HFFc6 (cell line): ENCODE results near the gene UST. TPM values are rescaled to one million over a fixed set of nuclear protein-coding genes. Genes with fewer than 3 reads are reported as not detected.

Experiments used
- DNase-seq: peaks from one replicate; pipeline ENCODE4 v3.0.0-alpha.2; 2018
- H3K27ac Mint-ChIP-seq: 2 replicates; pipeline ENCODE4 v1.8.0; 2020; ENCODE audit warnings: mild to moderate bottlenecking, mixed read lengths
- H3K27me3 Mint-ChIP-seq: 2 replicates; pipeline ENCODE4 v1.8.0; 2021; ENCODE audit warnings: mild to moderate bottlenecking, moderate library complexity, mixed read lengths; ENCODE audit not compliant: insufficient read depth
- H3K36me3 Mint-ChIP-seq: 2 replicates; pipeline ENCODE4 v1.8.0; 2021; ENCODE audit warnings: low read depth, mixed read lengths
- H3K4me1 Mint-ChIP-seq: 2 replicates; pipeline ENCODE4 v1.8.0; 2020; ENCODE audit warnings: low read depth, mixed read lengths
- H3K4me3 Mint-ChIP-seq: 2 replicates; pipeline ENCODE4 v1.8.0; 2020; ENCODE audit warnings: mild to moderate bottlenecking, moderate library complexity, mixed read lengths
- H3K9me3 Mint-ChIP-seq: 2 replicates; pipeline ENCODE4 v1.8.0; 2020; ENCODE audit warnings: mild to moderate bottlenecking, mixed read lengths
- long read RNA-seq: library from polyadenylated mRNA; unstranded; transcript quantifications from one replicate; pipeline ENCODE4 v2.0.0, GENCODE V29; 2019
- total RNA-seq, 6 experiments: library from RNA; stranded (reverse); fragmentation: NEBNext Ultra II Directional; extraction: Animal tissue kit (Norgen Biotek cat#: 25700); gene quantifications; 2 replicates in 1 of 6; 3 replicates in 5 of 6; pipeline ENCODE4 v1.2.3, GENCODE V29; 2021
- TF ChIP-seq, protein P1 (sequence below): fragments of 200-600 bp; sonication (generic); IDR thresholded peaks from 2 replicates; pipeline ENCODE4 v1.5.0; 2021; ENCODE audit warnings: antibody characterized with exemption, mild to moderate bottlenecking

Gene UST, protein sequence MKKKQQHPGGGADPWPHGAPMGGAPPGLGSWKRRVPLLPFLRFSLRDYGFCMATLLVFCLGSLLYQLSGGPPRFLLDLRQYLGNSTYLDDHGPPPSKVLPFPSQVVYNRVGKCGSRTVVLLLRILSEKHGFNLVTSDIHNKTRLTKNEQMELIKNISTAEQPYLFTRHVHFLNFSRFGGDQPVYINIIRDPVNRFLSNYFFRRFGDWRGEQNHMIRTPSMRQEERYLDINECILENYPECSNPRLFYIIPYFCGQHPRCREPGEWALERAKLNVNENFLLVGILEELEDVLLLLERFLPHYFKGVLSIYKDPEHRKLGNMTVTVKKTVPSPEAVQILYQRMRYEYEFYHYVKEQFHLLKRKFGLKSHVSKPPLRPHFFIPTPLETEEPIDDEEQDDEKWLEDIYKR
- total RNA-seq, result 10 to 100 TPM; 12.9 to 17.3 (median 16.7) TPM
- long read RNA-seq, full-length matches to known transcripts, result 1 of 8 reads
- long read RNA-seq, partial matches to known transcripts, result 0 of 8 reads
- long read RNA-seq, other reads (novel, unspliced or antisense), result 7 of 8 reads

DNA sequence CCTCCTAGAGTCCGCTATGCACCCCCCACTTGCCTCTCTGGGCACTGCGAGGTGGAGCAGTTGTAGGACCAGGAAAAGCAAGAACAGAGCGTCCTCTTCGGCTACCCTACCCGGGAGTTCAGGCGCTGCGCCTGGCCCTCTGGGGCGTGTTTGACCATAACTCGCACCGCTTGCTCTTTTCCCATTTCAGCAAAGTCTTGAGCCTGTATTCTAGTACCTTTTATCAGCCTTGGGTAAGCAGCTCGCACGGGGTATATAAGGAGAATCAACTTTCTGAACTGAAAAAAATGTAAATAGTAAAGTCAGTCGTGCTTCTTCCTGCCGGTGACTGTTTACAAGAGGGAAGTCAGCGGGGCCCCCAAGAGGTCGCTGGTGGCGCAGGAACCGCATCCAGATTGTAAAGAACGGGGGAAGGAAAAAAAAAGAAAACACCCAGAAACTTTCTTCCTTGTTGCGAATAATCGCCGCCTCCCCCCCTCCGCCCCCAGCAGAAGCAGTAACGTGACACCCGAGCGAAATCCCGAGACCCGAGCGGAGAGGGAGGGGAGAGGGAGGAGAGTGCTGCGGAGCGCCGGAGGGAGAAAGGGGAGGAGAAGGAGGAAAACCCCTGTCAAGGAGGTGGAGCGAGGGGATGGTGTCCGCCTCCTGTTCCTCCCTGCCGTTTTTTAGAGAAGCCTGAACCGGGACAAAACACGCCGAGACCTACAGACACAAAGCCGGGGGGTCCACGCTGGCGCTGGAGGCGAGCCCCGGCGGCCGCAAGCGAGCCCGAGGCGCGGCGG is at the start of gene UST:
Gene UST, plus strand, starts transcription at position 668 of the 782 bp plus-strand sequence. CDS start 401 bp downstream, outside the sequence.
- Mint-ChIP-seq H3K4me3 (peak within 1 kb of the TSS; percentile 90), H3K27ac (peak within 1 kb of the TSS; percentile 85), H3K27me3 (no peaks in the 10 kb centered on the region), H3K9me3 (no peaks in the 10 kb centered on the region), H3K36me3 (no peaks in the 10 kb centered on the region), H3K4me1 (peaks cover 42% of the 10 kb centered on the region)
- TF ChIP-seq, protein P1, sequence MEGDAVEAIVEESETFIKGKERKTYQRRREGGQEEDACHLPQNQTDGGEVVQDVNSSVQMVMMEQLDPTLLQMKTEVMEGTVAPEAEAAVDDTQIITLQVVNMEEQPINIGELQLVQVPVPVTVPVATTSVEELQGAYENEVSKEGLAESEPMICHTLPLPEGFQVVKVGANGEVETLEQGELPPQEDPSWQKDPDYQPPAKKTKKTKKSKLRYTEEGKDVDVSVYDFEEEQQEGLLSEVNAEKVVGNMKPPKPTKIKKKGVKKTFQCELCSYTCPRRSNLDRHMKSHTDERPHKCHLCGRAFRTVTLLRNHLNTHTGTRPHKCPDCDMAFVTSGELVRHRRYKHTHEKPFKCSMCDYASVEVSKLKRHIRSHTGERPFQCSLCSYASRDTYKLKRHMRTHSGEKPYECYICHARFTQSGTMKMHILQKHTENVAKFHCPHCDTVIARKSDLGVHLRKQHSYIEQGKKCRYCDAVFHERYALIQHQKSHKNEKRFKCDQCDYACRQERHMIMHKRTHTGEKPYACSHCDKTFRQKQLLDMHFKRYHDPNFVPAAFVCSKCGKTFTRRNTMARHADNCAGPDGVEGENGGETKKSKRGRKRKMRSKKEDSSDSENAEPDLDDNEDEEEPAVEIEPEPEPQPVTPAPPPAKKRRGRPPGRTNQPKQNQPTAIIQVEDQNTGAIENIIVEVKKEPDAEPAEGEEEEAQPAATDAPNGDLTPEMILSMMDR, result peak; percentile 70
- peak; percentile 93 for DNase-seq

DNA sequence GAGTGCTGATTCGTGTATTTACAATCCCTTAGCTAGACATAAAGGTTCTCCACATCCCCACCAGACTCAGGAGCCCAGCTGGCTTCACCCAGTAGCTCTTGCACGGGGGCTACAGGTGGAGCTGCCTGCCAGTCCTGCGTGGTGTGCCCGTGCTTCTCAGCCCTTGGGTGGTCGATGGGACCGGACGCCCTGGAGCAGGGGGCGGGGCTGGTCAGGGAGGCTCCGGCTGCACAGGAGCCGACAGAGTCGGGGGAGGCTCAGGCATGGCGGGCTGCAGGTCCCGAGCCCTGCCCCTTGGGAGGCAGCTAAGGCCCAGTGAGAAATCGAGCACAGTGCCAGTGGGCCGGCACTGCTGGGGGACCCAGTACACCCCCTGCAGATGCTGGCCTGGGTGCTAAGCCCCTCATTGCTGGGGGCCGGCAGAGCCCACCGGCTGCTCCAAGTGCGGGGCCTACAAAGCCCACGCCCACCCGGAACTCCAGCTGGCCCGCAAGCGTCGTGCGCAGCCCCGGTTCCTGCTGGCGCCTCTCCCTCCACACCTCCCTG is 48.9 kb upstream of the UST start:
- DNase-seq, result no peak
- H3K27ac Mint-ChIP-seq, result no peak overlapping the region
- peaks cover 9% of the 10 kb centered on the region for H3K36me3 Mint-ChIP-seq
- H3K27me3 Mint-ChIP-seq, result peaks cover 1% of the 10 kb centered on the region; the same call in 1 of the 2 replicates
- H3K9me3 Mint-ChIP-seq, result peaks cover 4% of the 10 kb centered on the region
- TF ChIP-seq, protein P1, result no peak
- H3K4me1 Mint-ChIP-seq, result peaks cover 23% of the 10 kb centered on the region
- no peak overlapping the region for H3K4me3 Mint-ChIP-seq

DNA sequence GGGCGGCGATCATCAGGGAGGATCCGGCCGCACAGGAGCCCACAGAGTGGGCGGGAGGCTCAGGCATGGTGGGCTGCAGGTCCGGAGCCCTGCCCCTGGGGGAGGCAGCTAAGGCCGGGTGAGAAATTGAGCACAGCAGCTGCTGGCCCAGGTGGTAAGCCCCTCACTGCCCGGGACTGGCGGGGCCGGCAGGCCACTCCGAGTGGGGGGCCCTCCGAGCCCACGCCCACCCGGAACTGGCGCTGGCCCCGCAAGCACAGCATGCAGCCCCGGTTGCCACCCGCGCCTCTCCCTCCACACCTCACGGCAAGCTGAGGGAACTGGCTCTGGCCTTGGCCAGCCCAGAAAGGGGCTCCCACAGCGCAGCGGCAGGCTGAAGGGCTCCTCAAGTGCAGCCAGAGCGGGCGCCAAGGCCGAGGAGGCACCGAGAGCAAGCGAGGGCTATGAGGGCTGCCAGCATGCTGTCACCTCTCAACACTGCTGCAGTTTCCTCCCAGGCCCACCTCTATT is 48.1 kb upstream of the UST start:
- no peak overlapping the region for H3K27ac Mint-ChIP-seq

DNA sequence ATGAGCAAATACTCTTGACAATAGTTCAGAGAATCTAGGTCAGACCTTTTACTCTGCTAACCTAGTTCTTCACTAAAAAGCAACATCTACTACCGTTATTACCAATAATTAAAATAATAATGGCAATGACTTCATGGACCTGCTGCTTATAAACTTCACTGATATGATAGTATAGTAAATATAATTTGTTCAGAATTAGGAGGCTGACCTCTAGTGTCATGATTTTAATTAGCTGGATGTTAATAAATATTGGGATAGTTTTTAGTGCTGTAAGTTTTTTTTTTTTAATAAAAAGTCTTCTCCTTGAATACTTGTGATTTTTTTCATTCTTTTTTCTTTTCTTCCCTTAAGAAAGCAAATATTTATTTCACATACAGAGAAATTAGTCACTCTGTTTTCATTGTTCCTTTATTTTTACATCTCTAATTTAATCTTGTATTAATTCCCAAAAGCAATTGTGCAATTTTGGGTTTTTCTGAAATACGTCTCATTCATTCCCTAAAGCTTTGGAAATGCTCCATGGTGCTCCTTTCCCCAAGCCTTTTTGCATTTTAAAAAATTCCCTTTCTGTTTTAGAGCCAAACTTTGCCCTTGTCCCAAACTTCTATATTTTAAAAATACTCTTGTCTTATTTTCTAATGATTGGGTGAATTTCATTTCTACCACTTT is 46.6 kb upstream of the UST start:
- DNase-seq, result no peak
- peak overlapping the region; percentile 52 for H3K27ac Mint-ChIP-seq
- TF ChIP-seq, protein P1, result no peak; the same call in 1 of the 2 replicates
- H3K4me1 Mint-ChIP-seq, result peaks cover 23% of the 10 kb centered on the region
- peaks cover 1% of the 10 kb centered on the region; the same call in 1 of the 2 replicates for H3K27me3 Mint-ChIP-seq
- H3K36me3 Mint-ChIP-seq, result peaks cover 16% of the 10 kb centered on the region
- H3K9me3 Mint-ChIP-seq, result peaks cover 4% of the 10 kb centered on the region
- H3K4me3 Mint-ChIP-seq, result peak overlapping the region; percentile 81

More for the DNA sequence above, 48.1 kb upstream of the UST start:
- TF ChIP-seq, protein P1, result no peak
- DNase-seq, result no peak
- Mint-ChIP-seq H3K27me3 (peaks cover 1% of the 10 kb centered on the region; the same call in 1 of the 2 replicates), H3K4me1 (peaks cover 23% of the 10 kb centered on the region), H3K9me3 (peaks cover 4% of the 10 kb centered on the region), H3K36me3 (peaks cover 16% of the 10 kb centered on the region), H3K4me3 (no peak overlapping the region)
